B cell (primary cell): ENCODE data around the gene CEND1. TPM values are rescaled to one million over a fixed set of nuclear protein-coding genes. Genes with fewer than 3 reads are reported as not detected.

Source experiments
- ATAC-seq: fragments of 200-7000 bp; cut with Tn5 transposase; one replicate; pipeline ENCODE4 v1.10.0; 2021; ENCODE audit warnings: low read depth, mild to moderate bottlenecking, moderate number of reproducible peaks, moderate library complexity
- CTCF ChIA-PET: fragments of 350-600 bp; sonication (Branson Sonifier 250); formaldehyde crosslinking; loops from one replicate; lab custom pipeline; 2021; ENCODE audit warnings: antibody characterized with exemption, inconsistent platforms; lab: Charles Lee
- POLR2A ChIA-PET: fragments of 350-600 bp; sonication (Branson Sonifier 250); formaldehyde crosslinking; loops from one replicate; lab custom pipeline; 2021; ENCODE audit warnings: antibody characterized with exemption; lab: Charles Lee
- DNase-seq: peaks from one replicate; pipeline ENCODE4 v3.0.0; 2013
- H2AFZ ChIP-seq: 2 replicates; pipeline ENCODE4 v1.6.1; 2012; ENCODE audit warnings: mild to moderate bottlenecking, low read depth, low read length; ENCODE audit not compliant: insufficient read depth, poor library complexity, severe bottlenecking
- H3K27ac ChIP-seq, 2 donors: 1 replicate in 1 of 2; 2 replicates in 1 of 2; pipeline ENCODE4 v1.5.1; 2012 to 2013; ENCODE audit warnings: low read length in 2 of 2, mild to moderate bottlenecking in 2 of 2, moderate library complexity in 1 of 2
- H3K27me3 ChIP-seq, 4 experiments: fragments of 200-600 bp in 1 of 4; sonication (generic) in 1 of 4; replicated peaks in 1 of 4; 1 replicate in 2 of 4; 2 replicates in 2 of 4; pipeline versions ENCODE4 v1.6.1 to v1.7.0; 2013 to 2016; ENCODE audit warnings: low read length in 3 of 4, mild to moderate bottlenecking in 2 of 4, mixed read lengths in 1 of 4, moderate library complexity in 1 of 4; ENCODE audit not compliant: insufficient read depth in 4 of 4, control insufficient read depth in 3 of 4; ENCODE audit errors: control extremely low read depth in 1 of 4
- H3K36me3 ChIP-seq, 2 experiments: replicated peaks in 1 of 2; 1 replicate in 1 of 2; 2 replicates in 1 of 2; pipeline versions ENCODE4 v1.6.1 to v1.7.1; 2013; ENCODE audit warnings: low read length in 1 of 2; ENCODE audit not compliant: insufficient read depth in 2 of 2, control insufficient read depth in 1 of 2; ENCODE audit errors: control extremely low read depth in 1 of 2, extremely low read depth in 1 of 2
- H3K4me1 ChIP-seq, 2 donors: fragments of 200-600 bp in 1 of 2; sonication (generic) in 1 of 2; 1 replicate in 1 of 2; 2 replicates in 1 of 2; pipeline versions ENCODE4 v1.5.1 to v1.6.1; 2013 to 2017; ENCODE audit warnings: low read length in 2 of 2; ENCODE audit not compliant: control insufficient read depth in 2 of 2, insufficient read depth in 2 of 2
- H3K4me2 ChIP-seq: replicated peaks from 2 replicates; pipeline ENCODE3; 2012; ENCODE audit warnings: mild to moderate bottlenecking, low read depth, low read length; ENCODE audit not compliant: poor library complexity, severe bottlenecking
- H3K4me3 ChIP-seq, 5 experiments: fragments of 200-600 bp in 1 of 5; sonication (generic) in 1 of 5; 1 replicate in 3 of 5; 2 replicates in 2 of 5; pipeline versions ENCODE4 v1.5.1 to v1.7.0; 2011 to 2016; ENCODE audit warnings: low read length in 4 of 5, mild to moderate bottlenecking in 4 of 5, low read depth in 2 of 5, control low read depth in 1 of 5, moderate library complexity in 1 of 5; ENCODE audit not compliant: insufficient read depth in 1 of 5; ENCODE audit errors: control extremely low read depth in 1 of 5, extremely low read depth in 1 of 5
- H3K79me2 ChIP-seq: fragments of 200-600 bp; sonication (generic); one replicate; pipeline ENCODE4 v1.6.0; 2016; ENCODE audit warnings: low read length; ENCODE audit not compliant: control insufficient read depth, insufficient read depth
- H3K9ac ChIP-seq: fragments of 200-600 bp; sonication (generic); 2 replicates; pipeline ENCODE4 v1.6.1; 2017; ENCODE audit warnings: mild to moderate bottlenecking, low read length, moderate library complexity
- H3K9me3 ChIP-seq, 3 donors: one replicate each; pipeline versions ENCODE4 v1.6.1 to v1.7.1; 2013; ENCODE audit warnings: low read length in 2 of 3; ENCODE audit not compliant: control insufficient read depth in 2 of 3, insufficient read depth in 1 of 3; ENCODE audit errors: control extremely low read depth in 1 of 3
- H4K20me1 ChIP-seq: 2 replicates; pipeline ENCODE4 v1.6.0; 2012; ENCODE audit warnings: mild to moderate bottlenecking, low read length; ENCODE audit not compliant: insufficient read depth, control insufficient read depth, poor library complexity, severe bottlenecking
- H3K27ac Mint-ChIP-seq: one replicate; pipeline ENCODE4 v1.8.0; 2021; ENCODE audit warnings: mixed read lengths
- H3K27me3 Mint-ChIP-seq: one replicate; pipeline ENCODE4 v1.8.0; 2021; ENCODE audit warnings: mixed read lengths
- H3K4me1 Mint-ChIP-seq: one replicate; pipeline ENCODE4 v1.8.0; 2021; ENCODE audit warnings: mixed read lengths
- H3K4me3 Mint-ChIP-seq: one replicate; pipeline ENCODE4 v1.8.0; 2021; ENCODE audit warnings: mixed read lengths
- H3K9me3 Mint-ChIP-seq: one replicate; pipeline ENCODE4 v1.8.0; 2022; ENCODE audit warnings: mixed read lengths; ENCODE audit not compliant: insufficient read depth
- EZH2 ChIP-seq: IDR thresholded peaks from 2 replicates; pipeline ENCODE4 v1.6.1; 2012; ENCODE audit warnings: borderline replicate concordance, low read depth, mild to moderate bottlenecking, moderate library complexity, low read length; ENCODE audit not compliant: insufficient read depth, poor library complexity, severe bottlenecking
- WGBS: methylation state at CpG from one replicate; pipeline ENCODE4 v1.1.5; 2013; ENCODE audit warnings: missing lambda C conversion rate; ENCODE audit not compliant: insufficient coverage; 5-methylcytosine and 5-hydroxymethylcytosine counted together
- intact Hi-C: fragments of 100-400 bp; cut with micrococcal nuclease; formaldehyde crosslinking; loops from one replicate; pipeline ENCODE4 v1.10.0; 2022
- polyA plus RNA-seq: library from polyadenylated mRNA; depleted of rRNA; stranded (reverse); fragments of >200 nt; gene quantifications from 2 replicates; pipeline ENCODE4 v1.2.3, GENCODE V29; 2012
- total RNA-seq, 2 donors: library from RNA; stranded (reverse); fragments of 120-200 nt in 1 of 2; gene quantifications; 1 replicate in 1 of 2; 2 replicates in 1 of 2; pipeline versions ENCODE4 v1.2.3 to v1.2.4, GENCODE V29; 2013 to 2022
- TF ChIP-seq, protein P1 (sequence below): fragments of 200-600 bp; IDR thresholded peaks from one replicate; pipeline ENCODE4 v1.8.0; 2022; ENCODE audit warnings: antibody characterized with exemption, mild to moderate bottlenecking

The CEND1 gene
- total and polyA plus RNA-seq, 2 donors (not counting 1 experiment from before 2014, with no cell fraction given) = 0.13 to 0.39 TPM

- H3K79me2 ChIP-seq = no peaks in the 10 kb centered on the region
- peaks cover 17% of the 10 kb centered on the region for H4K20me1 ChIP-seq
- Mint-ChIP-seq H3K9me3 (no peaks in the 10 kb centered on the region), H3K27ac (no peak overlapping the region), H3K4me1 (peaks cover 2% of the 10 kb centered on the region), H3K4me3 (no peak overlapping the region), H3K27me3 (no peaks in the 10 kb centered on the region)
- POLR2A ChIA-PET = no interaction called here
- no peak overlapping the region for H3K9ac ChIP-seq
- no peak overlapping the region for H3K27ac ChIP-seq
- no peak overlapping the region for H3K4me3 ChIP-seq
- H3K9me3 ChIP-seq = no peaks in the 10 kb centered on the region
- no peak overlapping the region for H3K4me2 ChIP-seq
- DNase-seq = no peak
- H3K36me3 ChIP-seq = peaks cover 0 to 43% of the 10 kb centered on the region in 2 experiments
- TF ChIP-seq, protein P1, sequence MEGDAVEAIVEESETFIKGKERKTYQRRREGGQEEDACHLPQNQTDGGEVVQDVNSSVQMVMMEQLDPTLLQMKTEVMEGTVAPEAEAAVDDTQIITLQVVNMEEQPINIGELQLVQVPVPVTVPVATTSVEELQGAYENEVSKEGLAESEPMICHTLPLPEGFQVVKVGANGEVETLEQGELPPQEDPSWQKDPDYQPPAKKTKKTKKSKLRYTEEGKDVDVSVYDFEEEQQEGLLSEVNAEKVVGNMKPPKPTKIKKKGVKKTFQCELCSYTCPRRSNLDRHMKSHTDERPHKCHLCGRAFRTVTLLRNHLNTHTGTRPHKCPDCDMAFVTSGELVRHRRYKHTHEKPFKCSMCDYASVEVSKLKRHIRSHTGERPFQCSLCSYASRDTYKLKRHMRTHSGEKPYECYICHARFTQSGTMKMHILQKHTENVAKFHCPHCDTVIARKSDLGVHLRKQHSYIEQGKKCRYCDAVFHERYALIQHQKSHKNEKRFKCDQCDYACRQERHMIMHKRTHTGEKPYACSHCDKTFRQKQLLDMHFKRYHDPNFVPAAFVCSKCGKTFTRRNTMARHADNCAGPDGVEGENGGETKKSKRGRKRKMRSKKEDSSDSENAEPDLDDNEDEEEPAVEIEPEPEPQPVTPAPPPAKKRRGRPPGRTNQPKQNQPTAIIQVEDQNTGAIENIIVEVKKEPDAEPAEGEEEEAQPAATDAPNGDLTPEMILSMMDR = no peak
- no peak for TF ChIP-seq EZH2
- no peak overlapping the region for H2AFZ ChIP-seq
- CTCF ChIA-PET = interaction anchor here (1.1 to 3.1 kb wide), 2 partner anchors 102 to 105 kb away, joined by 3 to 8 read pairs; no protein-coding TSS in a partner anchor
- no peaks in the 10 kb centered on the region for H3K27me3 ChIP-seq
- intact Hi-C loops = no loop called here
- no peaks in the 10 kb centered on the region for H3K4me1 ChIP-seq
- no peak for ATAC-seq
- WGBS = 100% methylated on average over 1 of the region's 2 CpGs
These were observed 23.0 kb downstream of the CEND1 start for GRCh38 chr11:766936-767210.

- DNase-seq (no peak), ATAC-seq (no peak)
- H3K4me1 Mint-ChIP-seq = peaks cover 2% of the 10 kb centered on the region
- H3K27me3 ChIP-seq = no peaks in the 10 kb centered on the region
- peaks cover 17% of the 10 kb centered on the region for H4K20me1 ChIP-seq
- H3K4me2 ChIP-seq = no peak overlapping the region
- no peaks in the 10 kb centered on the region for H3K9me3 ChIP-seq
- no peak overlapping the region for H3K4me3 Mint-ChIP-seq
- H3K9ac ChIP-seq = no peak overlapping the region
- peaks cover 0 to 47% of the 10 kb centered on the region in 2 experiments for H3K36me3 ChIP-seq
- no peaks in the 10 kb centered on the region for H3K4me1 ChIP-seq
- no peaks in the 10 kb centered on the region for H3K9me3 Mint-ChIP-seq
- POLR2A ChIA-PET = no interaction called here
- no peak overlapping the region for H2AFZ ChIP-seq
- no peak overlapping the region for H3K4me3 ChIP-seq
- H3K27me3 Mint-ChIP-seq = no peaks in the 10 kb centered on the region
- CTCF ChIA-PET = interaction anchor here (0.7 to 3.4 kb wide), 4 partner anchors 19 to 211 kb away, joined by 3 to 16 read pairs (median 6); partner anchors contain the start of gene TALDO1
- H3K27ac ChIP-seq = no peak overlapping the region
- TF ChIP-seq EZH2 = no peak
- TF ChIP-seq, protein P1 = no peak
- H3K27ac Mint-ChIP-seq = no peak overlapping the region
- WGBS = 92% methylated on average over 5 of the region's 11 CpGs
- H3K79me2 ChIP-seq = no peaks in the 10 kb centered on the region
- intact Hi-C loops = no loop called here
These were observed 23.6 kb downstream of the CEND1 start for GRCh38 chr11:766106-766935.
